ENCODE data around the gene SLC35F3.
"Not testable (repeated sequence)": the region's sequence is repeated elsewhere in the genome, so short reads cannot be mapped to it uniquely, and the experiment has no call there.

SLC35F3 gene

DNA sequence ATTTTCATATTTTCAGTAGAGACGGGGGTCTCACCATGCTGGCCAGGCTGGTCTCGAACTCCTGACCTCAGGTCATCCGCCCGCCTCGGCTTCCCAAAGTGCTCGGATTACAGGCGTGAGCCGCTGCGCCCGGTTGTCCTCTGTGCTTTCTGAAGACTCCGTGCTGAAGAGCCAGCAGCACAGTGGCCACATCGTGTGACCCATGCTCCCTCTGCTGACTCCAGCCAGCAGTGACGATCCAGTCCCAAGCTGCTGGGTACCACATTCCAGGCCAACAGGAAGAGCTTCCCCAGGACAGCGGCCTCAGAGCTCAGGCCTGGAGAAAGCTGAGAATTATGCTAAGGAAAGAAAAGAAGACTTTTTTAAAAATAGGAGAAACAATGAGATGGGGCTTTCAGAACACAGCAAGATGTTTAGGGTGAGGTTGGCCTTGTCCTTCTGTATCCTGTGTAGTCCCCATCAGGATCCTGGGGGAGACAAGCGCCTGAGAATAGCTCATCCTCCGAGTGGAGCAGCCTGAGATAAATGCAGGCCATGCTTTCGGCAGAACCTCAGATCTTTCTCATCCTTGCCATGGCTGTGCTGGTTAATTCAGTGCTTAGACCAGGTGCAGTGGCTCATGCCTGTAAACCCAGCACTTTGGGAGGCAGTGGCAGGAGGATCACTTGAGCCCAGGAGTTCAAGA lies 207.1 kb downstream of the SLC35F3 start:
- DNase-seq: peak; percentile 18

DNA sequence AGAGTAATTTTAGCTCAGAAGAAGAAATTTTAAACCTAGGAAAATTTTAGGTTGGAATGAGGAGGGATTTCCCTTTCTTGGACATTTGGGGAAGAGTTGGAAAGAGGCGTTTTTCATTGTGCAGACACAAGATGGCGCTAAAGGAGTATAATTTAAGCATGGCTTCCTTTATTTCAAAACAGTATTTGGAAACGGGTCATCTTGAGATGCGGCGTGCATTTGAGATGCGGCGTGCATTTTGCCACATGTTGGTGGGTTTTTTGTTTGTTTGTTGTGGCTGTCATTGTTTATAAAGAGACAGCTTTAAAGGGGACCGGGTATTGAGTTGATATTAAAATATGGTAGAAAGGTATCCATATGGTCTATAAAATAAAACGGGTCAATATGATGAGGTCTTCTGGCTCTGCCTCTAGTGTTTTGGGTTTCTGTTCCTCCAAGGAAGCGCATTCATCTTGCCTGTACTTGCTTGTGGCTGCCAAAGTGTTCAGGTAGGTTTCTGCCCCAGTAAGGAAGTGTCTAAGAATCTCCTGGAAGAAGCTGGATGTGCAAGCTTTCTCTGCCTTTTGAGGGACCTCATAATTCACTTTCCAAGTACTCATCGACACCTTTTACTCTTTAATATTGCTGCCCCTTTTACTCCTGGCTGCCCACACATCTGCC lies 210.3 kb downstream of the SLC35F3 start:
- no peak for DNase-seq

DNA sequence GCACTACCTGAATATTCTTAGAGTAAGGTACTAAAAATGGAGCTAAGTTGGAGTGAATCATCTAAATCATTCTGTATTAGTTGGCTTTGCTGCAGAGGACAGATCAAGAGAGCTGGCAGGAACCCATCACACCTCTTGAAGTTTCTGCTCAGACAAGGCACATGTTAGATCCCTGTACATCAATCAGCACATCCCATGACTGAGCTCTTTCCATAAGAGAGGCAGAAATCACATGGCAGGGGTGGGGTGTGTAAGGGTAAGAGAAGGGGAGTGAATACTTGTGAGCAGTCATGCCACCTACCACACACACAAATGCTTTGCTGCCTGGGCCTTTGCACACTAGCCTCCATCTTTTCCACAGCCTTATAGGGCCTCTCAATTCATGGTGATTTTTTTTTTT lies 214.4 kb downstream of the SLC35F3 start:
- no peak for DNase-seq

DNA sequence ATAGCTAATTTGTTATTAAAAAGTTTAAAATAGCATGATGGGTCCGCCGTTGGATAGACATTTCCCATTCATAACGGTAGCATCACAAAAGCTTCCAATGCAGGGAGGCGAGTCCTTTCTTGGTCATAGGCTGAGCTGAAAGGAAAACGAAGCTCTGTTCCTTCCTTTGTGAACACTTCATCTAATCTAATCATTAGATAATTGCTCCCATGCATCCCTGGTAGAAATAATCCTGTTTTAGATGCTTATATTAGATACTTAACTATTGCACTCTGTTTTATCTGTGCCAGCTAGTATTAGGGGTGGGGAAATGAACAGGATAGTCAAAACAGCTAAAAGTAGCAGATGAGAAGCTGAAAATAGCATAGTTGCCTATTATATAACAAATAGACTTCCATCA lies 215.0 kb downstream of the SLC35F3 start:
- DNase-seq: no peak

DNA sequence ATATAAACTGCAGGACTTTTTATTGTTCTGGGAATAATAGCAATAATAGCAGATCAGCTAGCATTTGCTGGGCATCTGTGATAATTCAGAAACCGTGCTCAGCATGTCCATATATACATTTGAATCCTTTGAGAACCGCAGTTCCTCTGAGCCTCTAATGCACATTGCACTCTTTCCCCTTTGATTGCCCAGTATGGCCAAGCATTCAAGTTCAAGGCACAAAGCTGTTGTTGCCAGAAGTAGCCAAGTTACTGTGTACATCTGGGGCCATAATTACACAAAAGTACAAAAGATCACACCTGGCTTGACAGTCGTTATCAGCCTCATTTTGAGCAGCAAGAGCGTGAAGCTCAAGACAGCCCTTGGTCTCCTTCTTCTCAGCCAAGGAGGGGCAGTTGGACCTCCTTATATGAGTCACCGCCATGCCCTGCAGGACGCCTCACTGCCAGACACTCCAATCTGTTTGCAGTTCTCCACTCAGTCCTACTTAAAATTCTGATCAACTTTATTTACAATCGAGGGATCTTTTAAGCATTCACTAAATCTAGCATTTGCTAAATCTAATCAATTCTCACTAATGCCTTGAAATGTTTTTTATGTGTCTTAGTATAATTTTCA lies 216.0 kb downstream of the SLC35F3 start:
- no peak for DNase-seq

DNA sequence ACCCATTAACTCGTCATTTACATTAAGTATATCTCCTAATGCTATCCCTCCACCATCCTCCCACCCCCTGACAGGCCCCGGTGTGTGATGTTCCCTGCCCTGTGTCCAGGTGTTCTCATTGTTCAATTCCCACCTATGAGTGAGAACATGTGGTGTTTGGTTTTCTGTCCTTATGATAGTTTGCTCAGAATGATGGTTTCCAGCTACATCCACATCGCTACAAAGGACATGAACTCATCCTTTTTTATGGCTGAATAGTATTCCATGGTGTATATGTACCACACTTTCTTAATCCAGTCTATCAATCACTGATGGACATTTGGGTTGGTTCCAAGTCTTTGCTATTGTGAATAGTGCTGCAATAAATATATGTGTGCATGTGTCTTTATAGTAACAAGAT lies 217.2 kb downstream of the SLC35F3 start:
- not testable (repeated sequence) for DNase-seq

DNA sequence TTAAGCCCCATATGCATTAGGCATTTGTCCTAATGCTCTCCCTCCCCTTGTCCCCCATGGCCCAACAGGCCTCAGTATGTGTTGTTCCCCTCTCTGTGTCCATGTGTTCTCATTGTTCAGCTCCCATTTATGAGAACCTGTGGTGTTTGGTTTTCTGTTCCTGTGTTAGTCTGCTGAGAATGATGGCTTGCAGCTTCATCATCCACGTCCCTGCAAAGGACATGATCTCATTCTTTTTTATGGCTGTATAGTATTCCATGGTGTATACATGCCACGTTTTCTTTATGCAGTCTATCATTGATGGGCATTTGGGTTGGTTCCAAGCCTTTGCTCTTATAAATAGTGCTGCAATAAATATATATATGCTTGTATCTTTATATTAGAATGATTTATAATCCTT lies 218.1 kb downstream of the SLC35F3 start:
- DNase-seq: not testable (repeated sequence)

DNA sequence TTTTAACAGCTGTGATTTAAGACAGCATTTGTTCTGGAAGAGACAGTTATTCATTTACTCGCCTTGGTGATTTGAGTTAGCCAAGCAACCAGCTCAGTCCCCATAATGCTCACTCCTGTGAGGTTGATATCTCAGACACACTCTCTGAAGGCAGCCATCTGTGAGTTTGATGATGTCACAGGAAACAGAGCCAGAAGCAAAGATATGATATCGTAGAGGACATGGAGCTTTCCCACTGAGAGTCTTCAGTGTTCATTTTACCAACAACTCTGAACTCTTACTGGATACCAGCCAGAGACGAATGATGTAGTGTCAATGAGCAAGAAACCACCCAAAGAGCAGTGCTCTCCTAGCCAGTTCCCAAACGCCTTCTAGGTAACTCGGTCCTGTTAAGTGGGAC lies 219.4 kb downstream of the SLC35F3 start:
- DNase-seq: no peak

DNA sequence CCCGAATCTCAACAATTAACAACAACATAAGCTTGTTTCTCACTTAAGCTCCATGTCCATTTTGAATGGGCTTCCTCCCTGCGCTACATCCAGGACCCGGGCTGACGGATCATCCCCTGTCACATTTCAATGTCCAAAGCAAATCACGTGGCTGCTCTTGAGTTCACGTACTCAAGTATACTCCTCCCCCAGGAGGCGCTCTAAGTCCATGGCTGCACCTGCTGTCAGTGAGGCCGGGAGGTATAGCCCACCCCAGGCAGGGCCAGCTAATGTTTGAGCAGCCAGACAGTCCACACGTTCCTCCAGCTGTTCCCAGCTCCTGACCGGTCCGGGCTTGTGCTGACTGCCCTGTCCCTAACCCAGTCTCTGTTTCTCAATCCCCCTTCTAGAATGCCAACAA lies 220.8 kb downstream of the SLC35F3 start:
- DNase-seq: peak; percentile 68

DNA sequence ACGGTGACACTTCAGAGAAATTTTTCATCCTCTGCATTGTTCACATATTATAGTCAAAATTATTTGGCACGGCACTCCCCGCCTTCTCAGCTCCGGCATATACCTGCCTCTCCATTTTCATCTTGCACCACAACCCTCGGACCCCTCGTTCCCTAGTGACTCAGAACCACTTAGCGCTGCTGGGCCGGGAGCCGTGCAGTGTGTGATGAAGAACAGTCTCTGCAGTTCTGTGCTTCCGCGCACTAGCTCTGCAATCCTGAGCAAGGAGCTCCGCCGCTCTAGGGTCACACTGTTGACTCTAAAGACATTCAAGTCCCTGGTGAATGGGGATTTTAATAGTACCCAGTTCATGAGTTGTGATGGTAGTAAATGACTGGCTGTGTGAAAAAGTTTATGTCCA lies 221.2 kb downstream of the SLC35F3 start:
- DNase-seq: no peak

DNA sequence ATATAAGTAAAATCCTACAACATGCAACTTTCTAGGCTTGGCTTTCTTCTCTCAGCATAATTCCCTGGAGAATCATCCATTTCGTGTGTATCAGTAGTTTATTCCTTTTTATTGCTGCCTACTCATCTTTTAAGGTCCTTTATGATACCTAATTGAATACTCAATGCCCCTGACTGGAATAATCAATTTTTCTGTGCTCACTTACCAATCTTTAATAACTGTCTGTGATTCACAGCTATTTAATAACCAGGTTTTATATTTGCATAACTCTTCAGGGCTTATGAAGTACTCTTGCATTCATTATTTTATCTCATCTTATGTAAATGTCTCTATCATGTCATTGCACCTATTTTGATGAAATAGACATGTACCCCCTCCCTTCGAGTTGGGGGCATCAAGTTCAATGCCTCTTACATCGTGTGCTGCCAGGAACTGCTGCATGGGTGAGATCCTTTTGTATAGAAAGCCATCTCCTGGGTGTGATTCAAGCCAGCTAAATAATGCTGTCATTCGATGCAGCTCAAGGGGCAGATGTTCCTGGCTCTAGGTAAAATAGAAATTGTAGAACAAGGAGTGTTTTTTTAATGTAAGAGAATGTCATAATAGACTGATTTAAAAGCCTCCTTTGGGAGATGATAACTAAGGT lies 222.7 kb downstream of the SLC35F3 start:
- no peak for DNase-seq

DNA sequence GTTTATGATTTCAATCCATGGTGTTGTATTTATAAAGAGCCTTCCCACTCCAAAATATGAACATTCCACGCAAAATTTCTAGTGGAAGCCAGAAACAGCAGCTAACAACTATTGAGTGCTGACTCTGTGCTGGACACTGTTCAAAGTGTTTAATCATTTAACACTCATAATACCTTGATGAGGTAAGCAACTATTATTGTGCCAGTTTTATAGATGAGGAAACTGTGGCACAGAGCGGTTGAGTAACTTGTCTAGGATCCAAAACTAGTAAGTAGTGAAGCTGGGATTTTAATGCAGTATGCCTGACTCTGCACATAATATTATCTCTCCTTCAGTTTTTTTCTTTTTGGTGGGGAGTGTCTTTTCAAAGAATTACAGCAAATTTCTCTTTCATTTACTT lies 228.3 kb downstream of the SLC35F3 start:
- DNase-seq: no peak

DNA sequence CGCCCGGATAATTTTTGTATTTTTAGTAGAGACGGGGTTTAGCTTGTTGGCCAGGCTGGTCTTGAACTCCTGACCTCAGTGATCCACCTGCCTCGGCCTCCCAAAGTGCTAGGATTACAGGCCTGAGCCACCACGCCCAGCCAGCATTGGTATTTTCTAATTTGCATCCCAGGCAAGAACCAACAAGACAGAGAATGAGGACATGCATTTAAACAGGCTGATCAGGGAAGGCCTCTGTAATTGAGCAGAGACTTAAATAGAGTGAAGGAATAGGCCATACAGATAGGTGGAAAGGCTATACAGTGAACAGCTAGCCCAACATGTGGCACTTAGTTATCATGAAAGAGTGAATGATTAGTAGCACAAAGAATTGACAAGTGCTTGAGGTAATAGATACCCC lies 230.4 kb downstream of the SLC35F3 start:
- no peak for DNase-seq

DNA sequence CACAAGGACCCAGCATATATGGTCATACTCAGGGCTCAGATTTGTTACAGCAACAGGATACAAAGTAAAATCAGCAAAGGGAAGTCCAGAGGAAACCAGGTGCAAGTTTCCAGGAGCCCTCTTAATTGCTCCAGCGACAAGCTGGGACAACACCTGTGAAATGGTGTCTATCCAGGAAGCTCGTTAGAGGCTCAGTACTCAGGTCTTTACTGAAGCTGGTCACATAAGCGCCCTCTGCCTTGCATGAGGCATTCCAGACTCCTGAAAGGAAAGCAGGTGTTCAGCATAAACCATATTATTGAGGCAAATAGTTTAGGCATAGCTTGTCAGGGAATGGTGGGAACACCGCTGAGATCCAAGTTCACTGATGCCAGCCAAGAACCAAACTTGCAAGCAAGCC lies 231.0 kb downstream of the SLC35F3 start:
- no peak for DNase-seq

DNA sequence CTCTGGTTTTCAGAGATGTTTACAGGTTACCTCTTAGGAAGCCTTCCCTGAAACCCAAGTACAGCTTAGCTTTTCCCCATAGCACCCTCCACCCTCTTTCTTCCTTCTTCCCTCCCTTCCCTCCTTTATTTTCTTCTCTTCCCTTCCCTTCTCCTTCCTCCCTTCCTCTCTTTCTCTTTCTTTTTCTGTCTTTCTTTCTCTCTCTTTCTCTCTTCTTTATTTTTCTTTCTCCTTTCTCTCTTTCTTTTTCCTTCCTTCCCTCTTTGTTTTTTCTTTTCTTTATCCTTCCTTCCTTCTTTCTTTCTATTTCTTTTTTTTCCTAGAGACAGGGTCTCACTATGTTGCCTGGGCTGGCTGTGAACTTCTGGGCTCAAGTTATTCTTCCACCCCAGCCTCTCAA lies 231.6 kb downstream of the SLC35F3 start:
- DNase-seq: no peak

DNA sequence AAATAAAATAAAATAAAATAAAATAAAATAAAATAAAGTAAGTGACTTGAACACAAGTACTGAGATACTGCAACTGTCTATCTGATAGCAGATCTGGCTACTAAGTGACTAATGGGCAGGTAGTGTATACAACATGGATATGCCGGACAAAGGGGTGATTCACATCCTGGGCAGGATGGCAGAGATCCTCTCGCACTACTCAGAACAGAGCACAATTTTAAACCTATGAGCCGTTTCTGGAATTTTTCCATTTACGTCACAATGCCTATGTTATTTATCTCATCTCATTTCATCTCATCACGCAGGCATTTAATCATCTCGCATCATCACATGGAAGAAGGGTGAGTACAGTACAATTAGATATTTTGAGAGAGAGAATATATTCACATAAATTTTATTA lies 235.5 kb downstream of the SLC35F3 start:
- no peak for DNase-seq

DNA sequence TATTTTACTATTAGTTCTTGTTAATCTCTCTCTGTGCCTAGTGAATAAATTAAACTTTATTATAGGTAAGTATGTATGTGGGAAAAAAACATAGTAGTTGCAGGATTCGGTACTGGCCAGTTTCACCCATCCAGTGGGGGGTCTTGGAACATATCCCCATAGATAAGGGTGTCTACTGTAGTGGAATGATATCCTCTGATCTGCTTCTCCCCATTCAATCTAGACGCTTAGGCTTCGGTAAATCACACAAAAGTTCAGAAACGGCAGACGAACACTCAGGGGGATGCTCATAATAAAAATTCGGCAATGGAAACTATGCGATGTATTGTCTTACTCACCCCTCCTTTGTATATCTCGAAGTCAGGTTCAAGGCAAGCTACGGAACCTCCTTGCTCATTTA lies 235.9 kb downstream of the SLC35F3 start:
- no peak for DNase-seq

DNA sequence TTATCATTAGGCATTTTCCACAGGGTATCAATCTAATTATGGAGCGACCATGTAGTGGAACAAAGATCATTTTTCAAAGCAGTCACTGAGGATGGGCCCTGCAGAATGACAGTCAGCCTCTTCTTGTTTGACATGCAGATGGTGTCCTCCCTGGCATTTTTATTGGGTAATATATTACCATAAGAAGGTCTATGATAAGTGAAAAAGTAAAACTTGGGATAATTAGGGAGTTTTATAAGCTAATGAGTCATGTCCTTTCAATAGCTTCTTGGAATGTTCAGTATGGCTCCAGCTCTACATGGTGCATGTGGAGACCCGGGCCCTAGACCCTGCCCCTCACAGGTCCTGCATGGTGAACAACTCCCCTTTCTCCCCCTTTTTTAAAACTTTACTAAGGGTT lies 236.5 kb downstream of the SLC35F3 start:
- no peak for DNase-seq

DNA sequence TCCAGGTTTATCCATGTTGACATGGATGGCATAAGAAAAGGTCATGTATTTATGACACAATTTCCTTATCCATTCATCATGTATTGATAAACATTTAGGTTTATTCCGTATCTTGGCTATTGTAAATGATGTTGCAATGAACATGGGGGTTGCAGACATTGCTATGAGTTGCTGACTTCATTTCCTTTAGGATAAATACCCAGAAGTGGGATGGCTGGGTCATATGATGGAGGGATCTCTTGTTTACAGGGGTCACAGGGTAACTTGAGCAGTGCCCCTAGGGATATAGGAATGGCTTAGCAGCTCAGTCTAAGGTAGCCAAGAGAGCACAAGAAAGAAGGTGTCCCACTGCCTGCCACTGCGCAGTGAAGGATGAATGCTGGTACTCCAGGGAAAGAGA lies 239.2 kb downstream of the SLC35F3 start:
- no peak for DNase-seq

DNA sequence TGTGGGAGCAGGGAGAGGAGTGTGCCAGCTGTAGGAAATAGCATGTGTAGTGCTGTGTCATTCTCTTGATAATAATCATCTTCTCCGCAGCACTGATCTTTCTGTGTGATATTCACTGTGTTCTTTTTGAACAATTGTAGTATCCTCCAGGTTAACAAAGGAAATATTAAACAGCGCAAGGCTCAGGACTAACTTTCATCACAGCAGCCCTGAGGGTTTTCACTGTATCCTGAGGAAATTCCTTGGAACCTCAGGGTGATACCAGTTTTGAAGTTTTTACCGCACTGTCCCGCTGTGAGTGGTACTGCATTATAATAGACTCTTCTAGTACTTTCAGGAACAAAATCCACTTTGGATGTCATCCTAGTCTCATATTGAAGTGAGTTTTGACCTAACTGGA lies 240.4 kb downstream of the SLC35F3 start:
- no peak for DNase-seq

DNA sequence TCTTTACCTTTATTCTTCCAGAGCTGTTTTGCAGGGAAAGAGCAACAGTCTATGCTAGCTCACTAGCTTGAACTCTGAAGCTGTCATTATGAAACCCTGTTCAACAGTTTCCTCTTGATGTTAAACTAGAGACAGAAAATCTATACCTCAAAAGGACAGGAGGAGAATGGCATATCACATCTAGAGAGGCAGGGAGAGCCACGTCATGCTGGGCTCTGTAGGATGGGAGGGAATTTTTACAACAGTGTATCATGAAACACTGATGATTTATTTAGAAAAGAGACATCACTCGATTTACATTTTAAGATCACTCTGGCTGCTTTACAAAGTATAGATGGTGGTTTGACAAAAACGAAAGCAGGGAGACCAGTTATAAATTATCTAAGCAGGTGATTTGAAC lies 243.9 kb downstream of the SLC35F3 start:
- no peak for DNase-seq

DNA sequence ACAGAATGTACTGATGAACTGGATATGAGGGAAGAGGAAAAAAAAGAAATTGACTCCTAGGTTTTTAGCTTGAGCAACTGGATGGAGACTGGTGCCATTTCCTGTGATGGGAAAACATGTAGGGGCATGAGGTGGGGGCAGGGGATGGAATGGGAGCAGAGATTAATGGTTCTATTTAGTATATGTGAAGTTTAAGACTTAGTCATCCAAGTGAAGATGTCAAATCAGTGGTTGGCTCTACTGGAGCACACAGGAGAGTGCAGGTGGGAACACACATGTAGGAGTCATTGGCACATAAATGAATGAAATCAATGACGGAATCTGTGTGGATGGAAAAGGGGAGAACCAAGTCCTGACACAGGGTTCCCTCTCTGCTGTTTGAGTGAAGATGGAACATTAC lies 244.3 kb downstream of the SLC35F3 start:
- DNase-seq: no peak

DNA sequence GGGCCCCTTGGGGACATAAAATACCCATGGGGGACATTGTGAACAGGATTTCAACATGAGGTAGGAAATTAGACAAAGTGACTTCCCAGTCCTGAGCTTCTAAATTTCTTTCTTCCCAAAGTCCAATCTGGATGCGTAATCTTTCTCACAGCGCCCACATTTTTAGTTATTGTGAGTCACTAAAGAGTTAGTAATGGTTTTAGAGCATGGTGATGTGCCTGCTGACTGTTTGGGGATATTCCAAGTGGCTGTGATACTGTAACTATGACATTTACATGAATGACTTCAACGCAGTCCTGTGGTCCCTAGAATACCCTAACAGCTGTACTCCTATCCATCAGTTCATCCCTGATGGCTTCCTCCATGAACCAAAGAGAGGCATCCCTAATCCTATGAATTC lies 244.7 kb downstream of the SLC35F3 start:
- no peak for DNase-seq

DNA sequence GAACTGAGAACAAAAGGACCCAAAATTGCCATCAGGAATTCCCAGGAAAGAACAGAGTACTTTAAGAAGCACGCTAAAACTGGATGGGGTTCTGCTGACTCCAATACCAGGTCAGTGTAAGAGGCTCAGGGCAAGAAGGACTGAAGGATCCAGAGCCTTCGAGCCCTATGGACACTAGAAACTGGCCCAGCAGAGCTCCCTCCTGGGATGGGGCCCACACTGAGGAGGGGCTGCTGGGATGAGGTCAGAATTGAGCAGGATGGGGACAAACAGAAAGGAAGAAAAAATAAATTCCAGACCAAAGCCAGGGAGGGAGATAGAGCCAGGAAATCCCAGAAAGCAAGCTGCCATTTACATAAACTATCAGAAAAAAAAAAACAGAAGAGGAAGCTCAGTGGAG lies 246.4 kb downstream of the SLC35F3 start:
- no peak for DNase-seq
